Right atrium auricular region (tissue), 2 donors: ENCODE measurements around the gene UBE2D3. TPM values are rescaled to one million over a fixed set of nuclear protein-coding genes. Genes with fewer than 3 reads are reported as not detected.

Source experiments
- DNase-seq: peaks from one replicate; pipeline ENCODE4 v3.0.0-alpha.2; 2019; ENCODE audit warnings: low spot score
- H3K27ac ChIP-seq, 2 donors: fragments of 200-600 bp; sonication (generic); 1 replicate in 1 of 2; 2 replicates in 1 of 2; pipeline ENCODE4 v1.5.1; 2016 to 2019
- H3K27me3 ChIP-seq, 2 donors: fragments of 200-600 bp; sonication (generic); one replicate each; pipeline versions ENCODE4 v1.5.1 to v1.6.0; 2017 to 2019
- H3K36me3 ChIP-seq: fragments of 200-600 bp; sonication (generic); one replicate; pipeline ENCODE4 v1.5.1; 2016
- H3K4me1 ChIP-seq, 2 donors: fragments of 200-600 bp; sonication (generic); one replicate each; pipeline versions ENCODE4 v1.5.1 to v1.6.0; 2017 to 2019
- H3K4me3 ChIP-seq, 2 donors: fragments of 200-600 bp; sonication (generic); 1 replicate in 1 of 2; 2 replicates in 1 of 2; pipeline ENCODE4 v1.5.1; 2017 to 2019; ENCODE audit warnings: mild to moderate bottlenecking in 1 of 2, moderate library complexity in 1 of 2
- H3K9me3 ChIP-seq, 2 donors: fragments of 200-600 bp; sonication (generic); one replicate each; pipeline ENCODE4 v1.5.1; 2019
- CTCF ChIP-seq, 2 donors: fragments of 200-600 bp; sonication (generic); IDR thresholded peaks; one replicate each; pipeline ENCODE4 v1.5.1; 2019; ENCODE audit warnings: antibody characterized with exemption in 2 of 2
- total RNA-seq, 2 donors: library from RNA; depleted of rRNA; stranded (reverse); fragments of >200 nt; gene quantifications; one replicate each; pipeline ENCODE4 v1.1.0, GENCODE V29; 2016

The UBE2D3 gene
- total RNA-seq, 2 donors from 2014 or later = 288 to 322 TPM

- Histone ChIP-seq H3K36me3 (no peaks in the 10 kb centered on the region), H3K27ac (no peak overlapping the region), H3K27me3 (no peaks in the 10 kb centered on the region), H3K9me3 (no peaks in the 10 kb centered on the region), H3K4me3 (no peak overlapping the region), H3K4me1 (peaks cover 0 to 88% of the 10 kb centered on the region in 2 donors)
- no peak for DNase-seq
- TF ChIP-seq CTCF (IDR thresholded peaks at IDR 0.05) = no peak
These were observed 11.4 kb downstream of the UBE2D3 start for GRCh38 chr4:102815981-102816380.

- DNase-seq = no peak
- no peak overlapping the region for H3K27ac ChIP-seq
These were observed 17.7 kb downstream of the UBE2D3 start for GRCh38 chr4:102809691-102810090.

GRCh38 chr4:102809190-102809589, 18.2 kb downstream of the UBE2D3 start:
- no peak for DNase-seq
- no peak overlapping the region for H3K4me3 ChIP-seq
- H3K27me3 ChIP-seq = no peaks in the 10 kb centered on the region
- H3K9me3 ChIP-seq = no peaks in the 10 kb centered on the region
- no peak for TF ChIP-seq CTCF (IDR thresholded peaks at IDR 0.05)
- H3K27ac ChIP-seq = no peak overlapping the region
- H3K4me1 ChIP-seq = peaks cover 0 to 58% of the 10 kb centered on the region in 2 donors
- H3K36me3 ChIP-seq = peaks cover 30% of the 10 kb centered on the region

More at GRCh38 chr4:102809691-102810090, 17.7 kb downstream of the UBE2D3 start:
- no peak overlapping the region for H3K4me3 ChIP-seq
- H3K4me1 ChIP-seq = peaks cover 0 to 62% of the 10 kb centered on the region in 2 donors
- no peaks in the 10 kb centered on the region for H3K9me3 ChIP-seq
- TF ChIP-seq CTCF (IDR thresholded peaks at IDR 0.05) = no peak
- no peaks in the 10 kb centered on the region for H3K27me3 ChIP-seq
- peaks cover 30% of the 10 kb centered on the region for H3K36me3 ChIP-seq

- H3K27ac ChIP-seq = no peak overlapping the region
- no peak for DNase-seq
- H3K27me3 ChIP-seq = no peaks in the 10 kb centered on the region
- H3K36me3 ChIP-seq = peaks cover 41% of the 10 kb centered on the region
- no peak overlapping the region for H3K4me3 ChIP-seq
- H3K4me1 ChIP-seq = peaks cover 0 to 48% of the 10 kb centered on the region in 2 donors
- no peaks in the 10 kb centered on the region for H3K9me3 ChIP-seq
- no peak for TF ChIP-seq CTCF (IDR thresholded peaks at IDR 0.05)
These were observed 19.3 kb downstream of the UBE2D3 start for GRCh38 chr4:102808009-102808408.

- Histone ChIP-seq H3K4me1 (peaks cover 0 to 41% of the 10 kb centered on the region in 2 donors), H3K27me3 (no peaks in the 10 kb centered on the region), H3K36me3 (peaks cover 48% of the 10 kb centered on the region), H3K4me3 (no peak overlapping the region), H3K9me3 (no peaks in the 10 kb centered on the region), H3K27ac (no peak overlapping the region)
- no peak for TF ChIP-seq CTCF (IDR thresholded peaks at IDR 0.05)
- no peak for DNase-seq
These were observed 20.0 kb downstream of the UBE2D3 start for GRCh38 chr4:102807345-102807744.

GRCh38 chr4:102799816-102800215, 27.5 kb downstream of the UBE2D3 start:
- H3K36me3 ChIP-seq = peaks cover 90% of the 10 kb centered on the region
- TF ChIP-seq CTCF (IDR thresholded peaks at IDR 0.05) = no peak
- no peaks in the 10 kb centered on the region for H3K27me3 ChIP-seq
- DNase-seq = no peak
- H3K4me1 ChIP-seq = no peaks in the 10 kb centered on the region
- no peak overlapping the region for H3K27ac ChIP-seq
- H3K9me3 ChIP-seq = no peaks in the 10 kb centered on the region
- no peak overlapping the region for H3K4me3 ChIP-seq
